ENCODE results near the gene YWHAH.

The YWHAH gene

GRCh38 chr22:31983911-31984656 is 39.7 kb downstream of the YWHAH start:
- no peak for DNase-seq

- DNase-seq, result no peak
These were observed 42.9 kb downstream of the YWHAH start for GRCh38 chr22:31987218-31987617.

GRCh38 chr22:31991102-31991839 is 46.9 kb downstream of the YWHAH start:
- DNase-seq, result no peak

- DNase-seq, result no peak
These were observed 50.7 kb downstream of the YWHAH start for GRCh38 chr22:31995046-31995445.

GRCh38 chr22:31995807-31996206 is 51.5 kb downstream of the YWHAH start:
- DNase-seq, result no peak

GRCh38 chr22:31998784-31999385 is 54.5 kb downstream of the YWHAH start:
- no peak for DNase-seq

- no peak for DNase-seq
These were observed 55.8 kb downstream of the YWHAH start for GRCh38 chr22:32000181-32000580.

GRCh38 chr22:32005453-32005852 is 61.1 kb downstream of the YWHAH start:
- no peak for DNase-seq

Measured in femur (tissue), 1 donor.